ENCODE data around the gene SMARCA1. TPM values are rescaled to one million over a fixed set of nuclear protein-coding genes. Genes with fewer than 3 reads are reported as not detected.

SMARCA1 gene
- total RNA-seq, 6 experiments from 2014 or later = 24.1 to 40.5 (median 31.1) TPM

DNA sequence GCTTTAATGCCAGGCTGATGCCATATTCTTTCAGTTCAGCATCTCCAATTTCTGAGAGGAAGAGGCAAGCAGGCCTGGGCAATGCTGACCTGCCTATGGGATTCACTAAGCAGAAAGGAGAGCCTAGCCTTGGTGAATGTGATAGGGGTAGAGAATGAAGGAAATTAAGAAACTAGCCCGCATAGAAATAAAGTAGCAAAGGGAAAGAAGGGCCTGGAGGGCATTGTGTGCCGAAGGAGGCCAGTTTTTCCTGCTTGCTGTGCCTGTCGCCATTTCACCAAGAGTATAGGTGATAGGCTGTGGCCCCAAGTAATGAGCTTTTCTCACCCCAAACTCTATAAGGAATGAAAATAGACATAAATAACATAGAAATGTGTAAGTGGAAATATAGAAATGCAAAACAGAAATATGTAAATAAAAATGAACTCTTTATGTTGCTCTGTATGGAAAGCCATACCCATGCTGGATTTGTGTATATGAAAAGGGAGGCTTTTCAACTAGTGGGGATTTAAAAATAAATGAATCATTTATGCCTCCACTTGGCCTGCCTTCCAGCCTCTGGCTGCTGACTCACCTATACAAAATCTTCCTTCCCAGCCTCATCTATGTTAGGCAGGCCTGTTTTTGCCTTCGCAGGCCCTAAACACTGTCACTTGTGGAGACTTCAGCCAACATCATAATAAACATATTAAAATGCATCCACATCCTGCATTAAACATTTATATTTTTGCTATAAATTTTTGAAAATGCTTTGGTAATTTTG lies 11.7 kb upstream of the SMARCA1 start:
- intact Hi-C loops (cut with DNase I) = no loop called here
- TF ChIP-seq, protein P1, sequence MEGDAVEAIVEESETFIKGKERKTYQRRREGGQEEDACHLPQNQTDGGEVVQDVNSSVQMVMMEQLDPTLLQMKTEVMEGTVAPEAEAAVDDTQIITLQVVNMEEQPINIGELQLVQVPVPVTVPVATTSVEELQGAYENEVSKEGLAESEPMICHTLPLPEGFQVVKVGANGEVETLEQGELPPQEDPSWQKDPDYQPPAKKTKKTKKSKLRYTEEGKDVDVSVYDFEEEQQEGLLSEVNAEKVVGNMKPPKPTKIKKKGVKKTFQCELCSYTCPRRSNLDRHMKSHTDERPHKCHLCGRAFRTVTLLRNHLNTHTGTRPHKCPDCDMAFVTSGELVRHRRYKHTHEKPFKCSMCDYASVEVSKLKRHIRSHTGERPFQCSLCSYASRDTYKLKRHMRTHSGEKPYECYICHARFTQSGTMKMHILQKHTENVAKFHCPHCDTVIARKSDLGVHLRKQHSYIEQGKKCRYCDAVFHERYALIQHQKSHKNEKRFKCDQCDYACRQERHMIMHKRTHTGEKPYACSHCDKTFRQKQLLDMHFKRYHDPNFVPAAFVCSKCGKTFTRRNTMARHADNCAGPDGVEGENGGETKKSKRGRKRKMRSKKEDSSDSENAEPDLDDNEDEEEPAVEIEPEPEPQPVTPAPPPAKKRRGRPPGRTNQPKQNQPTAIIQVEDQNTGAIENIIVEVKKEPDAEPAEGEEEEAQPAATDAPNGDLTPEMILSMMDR (IDR thresholded peaks at IDR 0.05) = no peak
- TF ChIP-seq POLR2A (IDR thresholded peaks at IDR 0.05) = no peak
- Histone ChIP-seq H3K9me3 (no peaks in the 10 kb centered on the region), H3K4me3 (no peak overlapping the region), H3K27ac (no peak overlapping the region), H3K4me1 (no peaks in the 10 kb centered on the region), H3K27me3 (no peaks in the 10 kb centered on the region), H3K36me3 (no peaks in the 10 kb centered on the region)
- 67% methylated on average over 4 of the region's 4 CpGs for WGBS (ENCODE audit: insufficient coverage, low coverage, low lambda C conversion rate, missing lambda C conversion rate)
- ATAC-seq (no peak), DNase-seq (no peak)

DNA sequence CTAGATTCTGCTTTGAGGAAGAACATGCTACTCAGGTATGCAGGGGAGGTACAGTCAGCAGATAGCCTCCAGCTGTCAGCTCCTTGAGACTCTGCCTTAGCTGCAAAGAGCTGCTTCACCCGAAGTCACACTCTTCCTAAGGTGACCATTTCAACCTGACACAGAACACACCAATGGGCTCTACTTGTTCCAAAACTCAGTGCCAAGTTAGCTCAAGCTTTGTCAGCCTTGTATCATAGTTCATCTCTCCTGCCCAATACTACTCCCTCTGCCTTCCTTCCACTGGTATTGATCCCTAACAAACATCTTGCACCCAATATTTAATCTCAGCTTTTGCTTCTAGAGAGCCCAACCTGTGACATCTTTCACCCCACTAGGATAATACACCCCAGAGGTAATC lies 7.8 kb upstream of the SMARCA1 start:
- Histone ChIP-seq H3K27ac (no peak overlapping the region), H3K36me3 (no peaks in the 10 kb centered on the region), H3K27me3 (no peaks in the 10 kb centered on the region), H3K4me3 (no peak overlapping the region), H3K9me3 (no peaks in the 10 kb centered on the region), H3K4me1 (no peaks in the 10 kb centered on the region)
- 33% methylated on average over 1 of the region's 1 CpG for WGBS (ENCODE audit: insufficient coverage, low coverage, low lambda C conversion rate, missing lambda C conversion rate)
- ATAC-seq (peak in 1 of 4 donors; percentile 55), DNase-seq (no peak)
- TF ChIP-seq, protein P1 (IDR thresholded peaks at IDR 0.05) = no peak
- TF ChIP-seq POLR2A (IDR thresholded peaks at IDR 0.05) = no peak
- intact Hi-C loops (cut with DNase I) = no loop called here

DNA sequence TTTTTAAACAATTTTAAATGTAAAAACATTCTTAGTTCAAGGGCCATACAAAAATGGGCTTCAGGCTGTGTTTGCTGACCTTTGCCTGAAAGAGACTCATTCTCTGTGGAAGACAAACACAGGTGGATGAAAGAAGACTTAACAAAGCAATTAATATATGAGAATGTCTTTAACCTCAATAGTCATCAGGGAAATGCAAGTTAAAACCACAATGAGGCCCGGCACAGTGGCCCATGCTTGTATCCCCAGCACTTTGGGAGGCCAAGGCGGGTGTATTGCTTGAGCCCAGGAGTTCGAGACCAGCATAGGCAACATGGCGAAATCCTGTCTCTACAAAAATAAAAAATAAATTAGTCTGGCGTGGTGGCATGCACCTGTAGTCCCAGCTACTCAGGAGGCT lies 7.1 kb upstream of the SMARCA1 start:
- Histone ChIP-seq H3K4me3 (no peak overlapping the region), H3K4me1 (no peaks in the 10 kb centered on the region), H3K9me3 (no peaks in the 10 kb centered on the region), H3K27me3 (no peaks in the 10 kb centered on the region), H3K36me3 (no peaks in the 10 kb centered on the region), H3K27ac (no peak overlapping the region)
- no peak for DNase-seq
- ATAC-seq = no peak
- WGBS (ENCODE audit: insufficient coverage, low coverage, low lambda C conversion rate, missing lambda C conversion rate) = 74% methylated on average over 5 of the region's 5 CpGs
- TF ChIP-seq, protein P1 (IDR thresholded peaks at IDR 0.05) = no peak
- no peak for TF ChIP-seq POLR2A (IDR thresholded peaks at IDR 0.05)
- intact Hi-C loops (cut with DNase I) = no loop called here

DNA sequence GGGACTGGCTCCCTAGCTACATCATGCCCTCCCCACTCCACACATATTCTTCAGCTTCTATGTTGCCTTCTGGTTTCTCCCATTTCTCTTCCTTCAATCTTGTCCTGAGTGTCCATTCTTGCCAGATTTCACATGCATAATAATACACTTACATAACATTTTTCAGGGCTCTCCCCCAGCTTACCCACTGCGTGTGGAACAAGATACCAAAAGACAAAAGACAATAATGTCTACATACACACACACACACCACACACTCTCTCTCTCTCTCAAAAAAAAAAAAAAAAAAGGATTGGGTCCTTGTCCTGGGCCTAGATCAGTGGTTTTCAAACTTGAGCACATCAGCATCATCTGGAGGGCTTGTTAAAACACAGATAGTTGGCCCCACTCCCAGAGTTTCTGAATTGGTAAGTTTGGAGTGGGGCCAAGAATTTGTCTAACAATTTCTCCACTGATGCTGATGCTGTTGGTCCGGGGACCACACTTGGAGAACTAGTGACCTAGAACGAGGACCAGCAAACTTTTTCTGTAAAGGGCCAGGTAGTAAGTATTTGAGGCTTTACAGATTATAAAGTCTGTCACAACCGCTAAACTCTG lies 6.5 kb upstream of the SMARCA1 start:
- TF ChIP-seq, protein P1 (IDR thresholded peaks at IDR 0.05) = no peak
- DNase-seq = no peak
- H3K9me3 ChIP-seq = no peaks in the 10 kb centered on the region
- no peaks in the 10 kb centered on the region for H3K4me1 ChIP-seq
- intact Hi-C loops (cut with DNase I) = no loop called here
- H3K27ac ChIP-seq = no peak overlapping the region
- H3K27me3 ChIP-seq = no peaks in the 10 kb centered on the region
- no peak for ATAC-seq
- no peak overlapping the region for H3K4me3 ChIP-seq
- 52% methylated on average over 4 of the region's 4 CpGs for WGBS (ENCODE audit: insufficient coverage, low coverage, low lambda C conversion rate, missing lambda C conversion rate)
- H3K36me3 ChIP-seq = no peaks in the 10 kb centered on the region
